ENCODE data around the gene SLC45A2.

DNA sequence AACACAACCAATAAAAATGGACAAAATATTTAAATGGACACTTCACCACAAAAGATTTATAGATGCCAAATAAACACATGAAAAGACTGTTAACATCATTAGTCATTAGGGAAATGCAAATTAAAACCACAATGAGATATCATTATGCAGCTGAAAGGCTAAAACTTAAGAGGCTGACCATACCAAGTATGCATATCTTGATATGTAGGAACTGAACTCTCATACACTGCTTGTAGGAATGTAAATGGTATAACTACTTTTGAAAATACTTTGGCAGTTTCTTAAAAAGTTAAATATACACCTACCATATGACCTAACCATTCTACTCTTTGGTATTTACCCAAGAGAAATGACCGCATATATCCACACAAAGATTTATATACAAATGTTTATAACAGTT lies 79.1 kb downstream of the SLC45A2 start:
- TF ChIP-seq, protein P1, sequence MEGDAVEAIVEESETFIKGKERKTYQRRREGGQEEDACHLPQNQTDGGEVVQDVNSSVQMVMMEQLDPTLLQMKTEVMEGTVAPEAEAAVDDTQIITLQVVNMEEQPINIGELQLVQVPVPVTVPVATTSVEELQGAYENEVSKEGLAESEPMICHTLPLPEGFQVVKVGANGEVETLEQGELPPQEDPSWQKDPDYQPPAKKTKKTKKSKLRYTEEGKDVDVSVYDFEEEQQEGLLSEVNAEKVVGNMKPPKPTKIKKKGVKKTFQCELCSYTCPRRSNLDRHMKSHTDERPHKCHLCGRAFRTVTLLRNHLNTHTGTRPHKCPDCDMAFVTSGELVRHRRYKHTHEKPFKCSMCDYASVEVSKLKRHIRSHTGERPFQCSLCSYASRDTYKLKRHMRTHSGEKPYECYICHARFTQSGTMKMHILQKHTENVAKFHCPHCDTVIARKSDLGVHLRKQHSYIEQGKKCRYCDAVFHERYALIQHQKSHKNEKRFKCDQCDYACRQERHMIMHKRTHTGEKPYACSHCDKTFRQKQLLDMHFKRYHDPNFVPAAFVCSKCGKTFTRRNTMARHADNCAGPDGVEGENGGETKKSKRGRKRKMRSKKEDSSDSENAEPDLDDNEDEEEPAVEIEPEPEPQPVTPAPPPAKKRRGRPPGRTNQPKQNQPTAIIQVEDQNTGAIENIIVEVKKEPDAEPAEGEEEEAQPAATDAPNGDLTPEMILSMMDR (IDR thresholded peaks at IDR 0.05; ENCODE audit: borderline replicate concordance, extremely low read depth, low read length, poor library complexity, severe bottlenecking), result no peak
- TF ChIP-seq EZH2 (IDR thresholded peaks at IDR 0.05; ENCODE audit: borderline replicate concordance, low read depth, low read length, severe bottlenecking), result no peak

Measured in DND-41 (cell line).